ENCODE data around the gene MYO3B. TPM values are rescaled to one million over a fixed set of nuclear protein-coding genes. Genes with fewer than 3 reads are reported as not detected.

Gene MYO3B
- total RNA-seq, 2 experiments from 2014 or later = not detected

DNA sequence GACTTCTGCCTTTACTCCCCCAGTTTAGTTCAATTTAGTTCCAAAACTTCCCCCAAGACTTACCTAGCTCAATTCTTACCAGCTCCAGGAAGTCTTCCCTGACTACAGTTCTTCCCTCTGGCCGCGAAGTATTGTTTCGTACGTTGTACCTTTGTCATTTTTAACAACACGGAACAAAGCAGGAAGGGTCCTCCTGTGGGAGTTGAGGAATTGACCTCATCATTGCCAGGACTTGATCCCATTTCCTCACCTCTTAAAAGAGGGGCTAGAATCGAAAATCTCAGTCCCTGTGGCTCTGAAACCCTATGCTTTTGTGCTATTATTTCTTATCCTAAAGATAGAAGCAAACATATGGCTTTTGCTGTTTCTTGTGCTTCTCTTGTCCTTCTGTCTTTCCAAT is 187.1 kb downstream of the MYO3B start:
- Histone ChIP-seq H3K4me3 (ENCODE audit: low read depth, low read length, poor library complexity, severe bottlenecking) (no peak overlapping the region), H2AFZ (ENCODE audit: low read length) (no peak overlapping the region), H3K36me3 (ENCODE audit: insufficient read depth, low read length) (no peaks in the 10 kb centered on the region), H3K4me1 (ENCODE audit: insufficient read depth, low read length, poor library complexity, severe bottlenecking) (no peaks in the 10 kb centered on the region), H3K9me3 (ENCODE audit: low read length) (no peaks in the 10 kb centered on the region), H3K79me2 (ENCODE audit: insufficient read depth, low read depth, low read length) (no peaks in the 10 kb centered on the region), H3K9me2 (ENCODE audit: insufficient read depth, low read length) (no peaks in the 10 kb centered on the region), H3K4me2 (ENCODE audit: low read length) (no peak overlapping the region), H3K27ac (ENCODE audit: low read depth, low read length, poor library complexity, severe bottlenecking) (no peak overlapping the region), H4K20me1 (ENCODE audit: insufficient read depth, low read length) (no peaks in the 10 kb centered on the region)
- intact Hi-C loops (cut with micrococcal nuclease; ENCODE audit: unreplicated experiment) = loop anchor here (5.0 to 10.0 kb wide), 2 partner anchors 130 to 207 kb away; no protein-coding TSS in a partner anchor
- ChIA-PET CTCF (ENCODE audit: unreplicated experiment) (no interaction called here), POLR2A (interaction anchor here (1.0 to 1.2 kb wide), 2 partner anchors 10 to 177 kb away, joined by 3 to 4 read pairs; no protein-coding TSS in a partner anchor)
- TF ChIP-seq EZH2phosphoT487 (IDR thresholded peaks at IDR 0.05; ENCODE audit: borderline replicate concordance, low read depth, low read length) = no peak
- TF ChIP-seq, protein P1, sequence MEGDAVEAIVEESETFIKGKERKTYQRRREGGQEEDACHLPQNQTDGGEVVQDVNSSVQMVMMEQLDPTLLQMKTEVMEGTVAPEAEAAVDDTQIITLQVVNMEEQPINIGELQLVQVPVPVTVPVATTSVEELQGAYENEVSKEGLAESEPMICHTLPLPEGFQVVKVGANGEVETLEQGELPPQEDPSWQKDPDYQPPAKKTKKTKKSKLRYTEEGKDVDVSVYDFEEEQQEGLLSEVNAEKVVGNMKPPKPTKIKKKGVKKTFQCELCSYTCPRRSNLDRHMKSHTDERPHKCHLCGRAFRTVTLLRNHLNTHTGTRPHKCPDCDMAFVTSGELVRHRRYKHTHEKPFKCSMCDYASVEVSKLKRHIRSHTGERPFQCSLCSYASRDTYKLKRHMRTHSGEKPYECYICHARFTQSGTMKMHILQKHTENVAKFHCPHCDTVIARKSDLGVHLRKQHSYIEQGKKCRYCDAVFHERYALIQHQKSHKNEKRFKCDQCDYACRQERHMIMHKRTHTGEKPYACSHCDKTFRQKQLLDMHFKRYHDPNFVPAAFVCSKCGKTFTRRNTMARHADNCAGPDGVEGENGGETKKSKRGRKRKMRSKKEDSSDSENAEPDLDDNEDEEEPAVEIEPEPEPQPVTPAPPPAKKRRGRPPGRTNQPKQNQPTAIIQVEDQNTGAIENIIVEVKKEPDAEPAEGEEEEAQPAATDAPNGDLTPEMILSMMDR (conservative IDR thresholded peaks at IDR 0.05; ENCODE audit: low read length) = no peak
- no TSS peak for BruUV-seq (replicated peaks)
- no peak for DNase-seq (ENCODE audit: low spot score)

DNA sequence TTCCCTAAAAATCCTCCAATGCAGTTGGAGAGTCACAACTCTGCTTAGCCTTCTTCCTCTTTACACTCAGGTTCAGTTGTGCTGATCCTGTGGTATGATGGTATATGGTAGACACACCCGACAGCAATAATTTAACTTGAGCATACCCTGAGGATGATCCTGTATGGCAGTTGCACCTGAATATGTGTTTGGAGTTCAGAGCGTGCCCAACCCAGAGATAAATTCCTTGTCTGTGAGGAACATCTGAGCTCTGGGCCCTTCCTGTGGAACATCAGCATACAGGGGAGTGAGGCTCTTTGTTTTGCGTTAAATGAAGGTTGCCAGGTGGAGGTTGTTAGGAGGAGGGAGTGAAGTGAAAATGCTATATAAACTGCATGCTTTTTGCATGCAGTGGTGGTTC is 187.7 kb downstream of the MYO3B start:
- H3K4me3 ChIP-seq (ENCODE audit: low read depth, low read length, poor library complexity, severe bottlenecking) = no peak overlapping the region
- H2AFZ ChIP-seq (ENCODE audit: low read length) = no peak overlapping the region
- TF ChIP-seq, protein P1 (conservative IDR thresholded peaks at IDR 0.05; ENCODE audit: low read length) = no peak
- no peak for TF ChIP-seq EZH2phosphoT487 (IDR thresholded peaks at IDR 0.05; ENCODE audit: borderline replicate concordance, low read depth, low read length)
- no peak overlapping the region for H3K27ac ChIP-seq (ENCODE audit: low read depth, low read length, poor library complexity, severe bottlenecking)
- no TSS peak for BruUV-seq (replicated peaks)
- H3K36me3 ChIP-seq (ENCODE audit: insufficient read depth, low read length) = no peaks in the 10 kb centered on the region
- no peak overlapping the region for H3K4me2 ChIP-seq (ENCODE audit: low read length)
- no peaks in the 10 kb centered on the region for H3K79me2 ChIP-seq (ENCODE audit: insufficient read depth, low read depth, low read length)
- H3K9me3 ChIP-seq (ENCODE audit: low read length) = no peaks in the 10 kb centered on the region
- intact Hi-C loops (cut with micrococcal nuclease; ENCODE audit: unreplicated experiment) = loop anchor here (5.0 to 10.0 kb wide), 2 partner anchors 131 to 207 kb away; no protein-coding TSS in a partner anchor
- CTCF ChIA-PET (ENCODE audit: unreplicated experiment) = no interaction called here
- POLR2A ChIA-PET = interaction anchor here (1.0 to 1.2 kb wide), 2 partner anchors 10 to 177 kb away, joined by 3 to 4 read pairs; no protein-coding TSS in a partner anchor
- no peaks in the 10 kb centered on the region for H3K9me2 ChIP-seq (ENCODE audit: insufficient read depth, low read length)
- no peaks in the 10 kb centered on the region for H4K20me1 ChIP-seq (ENCODE audit: insufficient read depth, low read length)
- DNase-seq (ENCODE audit: low spot score) = no peak
- no peaks in the 10 kb centered on the region for H3K4me1 ChIP-seq (ENCODE audit: insufficient read depth, low read length, poor library complexity, severe bottlenecking)

DNA sequence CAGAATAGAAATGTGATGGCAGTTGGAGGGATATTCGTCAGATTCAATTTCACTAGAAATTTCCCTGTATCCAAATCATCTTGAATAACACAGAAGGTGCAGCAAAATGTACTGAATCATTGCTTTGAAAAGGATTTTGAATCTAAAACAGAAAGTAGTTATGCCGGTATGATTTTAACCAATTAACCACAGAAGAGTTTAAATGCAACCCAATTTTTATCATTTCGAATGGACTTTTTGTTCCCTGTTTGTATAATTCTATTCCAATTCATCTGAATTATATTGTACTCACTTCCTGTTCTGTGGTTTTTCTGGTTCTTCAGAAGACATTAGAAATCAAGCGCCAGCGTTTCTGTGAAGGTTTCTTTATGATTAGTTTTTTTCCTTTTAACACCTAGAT is 190.4 kb downstream of the MYO3B start:
- Histone ChIP-seq H3K36me3 (ENCODE audit: insufficient read depth, low read length) (no peaks in the 10 kb centered on the region), H3K9me3 (ENCODE audit: low read length) (no peaks in the 10 kb centered on the region), H3K27ac (ENCODE audit: low read depth, low read length, poor library complexity, severe bottlenecking) (no peak overlapping the region), H4K20me1 (ENCODE audit: insufficient read depth, low read length) (no peaks in the 10 kb centered on the region), H3K4me1 (ENCODE audit: insufficient read depth, low read length, poor library complexity, severe bottlenecking) (no peaks in the 10 kb centered on the region), H3K4me2 (ENCODE audit: low read length) (no peak overlapping the region), H3K9me2 (ENCODE audit: insufficient read depth, low read length) (no peaks in the 10 kb centered on the region), H3K4me3 (ENCODE audit: low read depth, low read length, poor library complexity, severe bottlenecking) (no peak overlapping the region), H3K79me2 (ENCODE audit: insufficient read depth, low read depth, low read length) (no peaks in the 10 kb centered on the region), H2AFZ (ENCODE audit: low read length) (no peak overlapping the region)
- TF ChIP-seq, protein P1 (conservative IDR thresholded peaks at IDR 0.05; ENCODE audit: low read length) = no peak
- no peak for TF ChIP-seq EZH2phosphoT487 (IDR thresholded peaks at IDR 0.05; ENCODE audit: borderline replicate concordance, low read depth, low read length)
- POLR2A ChIA-PET = no interaction called here
- BruUV-seq (replicated peaks) = no TSS peak
- DNase-seq (ENCODE audit: low spot score) = no peak
- intact Hi-C loops (cut with micrococcal nuclease; ENCODE audit: unreplicated experiment) = loop anchor here (2.0 to 10.0 kb wide), 3 partner anchors 134 to 444 kb away; no protein-coding TSS in a partner anchor
- CTCF ChIA-PET (ENCODE audit: unreplicated experiment) = no interaction called here
